ENCODE results near the gene BACH2.
"Not testable (repeated sequence)": the region's sequence is repeated elsewhere in the genome, so short reads cannot be mapped to it uniquely, and the experiment has no call there.

The BACH2 gene

DNA sequence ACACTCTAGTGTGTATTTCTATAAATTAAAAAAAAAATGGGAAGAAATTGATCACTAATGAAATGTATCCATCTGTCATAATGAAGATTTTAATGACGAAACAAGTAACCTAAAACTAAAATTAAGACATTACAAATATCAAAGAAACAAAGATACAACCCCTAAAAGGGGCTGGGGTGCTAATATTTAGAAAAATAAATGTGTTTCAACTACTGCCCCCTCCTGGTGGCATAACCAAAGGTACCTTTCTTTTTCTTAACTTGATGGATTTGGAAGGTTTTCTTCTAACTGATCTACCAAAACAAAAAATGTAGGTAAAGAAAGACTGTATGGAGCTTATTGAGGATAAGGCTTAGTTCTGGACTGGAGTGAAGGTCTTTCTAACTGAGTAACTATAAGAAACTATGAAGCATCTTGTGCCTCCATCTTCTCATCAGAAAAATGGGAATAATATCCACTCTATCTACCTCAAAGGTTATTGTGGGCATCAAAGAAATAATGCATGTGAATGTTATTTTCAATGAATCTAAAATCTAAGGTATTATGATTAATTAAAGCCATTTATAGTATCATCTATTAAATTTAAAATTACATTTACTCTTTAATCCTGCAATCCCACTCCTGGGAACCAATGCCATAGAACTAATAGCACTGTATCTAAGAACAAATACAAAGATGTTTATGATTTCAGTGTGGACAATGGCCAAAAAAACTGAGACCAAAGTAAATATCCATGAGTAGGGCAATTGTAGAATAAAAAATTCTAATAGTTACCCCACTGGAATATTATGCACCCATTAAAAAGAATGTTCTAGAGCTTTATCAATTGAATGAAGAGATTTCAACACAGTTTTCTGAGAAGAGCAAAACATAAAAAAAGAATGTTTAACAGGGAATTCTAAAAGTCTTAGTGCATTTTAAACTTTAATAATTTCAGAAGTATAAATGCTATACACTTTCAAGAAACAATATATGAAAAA, 117.2 kb downstream of the BACH2 start:
- Histone ChIP-seq H3K27me3 (ENCODE audit: control insufficient read depth, insufficient read depth, low read length) (no peaks in the 10 kb centered on the region), H3K4me1 (ENCODE audit: control insufficient read depth, insufficient read depth, low read length) (peaks cover 15% of the 10 kb centered on the region), H3K9me3 (ENCODE audit: control insufficient read depth, low read length) (no peaks in the 10 kb centered on the region)

GRCh38 chr6:90178384-90178855, 118.2 kb downstream of the BACH2 start:
- Histone ChIP-seq H3K27me3 (ENCODE audit: control insufficient read depth, insufficient read depth, low read length) (no peaks in the 10 kb centered on the region), H3K9ac (ENCODE audit: low read length) (no peak overlapping the region), H3K4me1 (ENCODE audit: control insufficient read depth, insufficient read depth, low read length) (peaks cover 13% of the 10 kb centered on the region), H3K4me3 (ENCODE audit: low read length) (no peak overlapping the region), H3K36me3 (ENCODE audit: control insufficient read depth, insufficient read depth, low read length) (no peaks in the 10 kb centered on the region), H3K9me3 (ENCODE audit: control insufficient read depth, low read length) (no peaks in the 10 kb centered on the region)

More for the DNA sequence above, 117.2 kb downstream of the BACH2 start:
- no peak overlapping the region for H3K9ac ChIP-seq (ENCODE audit: low read length)
- no peaks in the 10 kb centered on the region for H3K36me3 ChIP-seq (ENCODE audit: control insufficient read depth, insufficient read depth, low read length)
- no peak overlapping the region for H3K4me3 ChIP-seq (ENCODE audit: low read length)

- Histone ChIP-seq H3K9me3 (ENCODE audit: control insufficient read depth, low read length) (no peaks in the 10 kb centered on the region), H3K27me3 (ENCODE audit: control insufficient read depth, insufficient read depth, low read length) (no peaks in the 10 kb centered on the region), H3K9ac (ENCODE audit: low read length) (no peak overlapping the region), H3K4me3 (ENCODE audit: low read length) (no peak overlapping the region), H3K36me3 (ENCODE audit: control insufficient read depth, insufficient read depth, low read length) (no peaks in the 10 kb centered on the region), H3K4me1 (ENCODE audit: control insufficient read depth, insufficient read depth, low read length) (peaks cover 13% of the 10 kb centered on the region)
Measured at GRCh38 chr6:90177544-90178383, 118.9 kb downstream of the BACH2 start.

- no peaks in the 10 kb centered on the region for H3K9me3 ChIP-seq (ENCODE audit: control insufficient read depth, low read length)
Measured at GRCh38 chr6:90175627-90176538, 120.8 kb downstream of the BACH2 start.

GRCh38 chr6:90173262-90173925, 123.2 kb downstream of the BACH2 start:
- H3K4me1 ChIP-seq (ENCODE audit: control insufficient read depth, insufficient read depth, low read length) = peaks cover 13% of the 10 kb centered on the region
- no peak overlapping the region for H3K4me3 ChIP-seq (ENCODE audit: low read length)
- H3K9ac ChIP-seq (ENCODE audit: low read length) = no peak overlapping the region
- no peaks in the 10 kb centered on the region for H3K36me3 ChIP-seq (ENCODE audit: control insufficient read depth, insufficient read depth, low read length)
- no peaks in the 10 kb centered on the region for H3K9me3 ChIP-seq (ENCODE audit: control insufficient read depth, low read length)
- no peaks in the 10 kb centered on the region for H3K27me3 ChIP-seq (ENCODE audit: control insufficient read depth, insufficient read depth, low read length)

More at GRCh38 chr6:90175627-90176538, 120.8 kb downstream of the BACH2 start:
- H3K9ac ChIP-seq (ENCODE audit: low read length) = no peak overlapping the region
- H3K4me1 ChIP-seq (ENCODE audit: control insufficient read depth, insufficient read depth, low read length) = peaks cover 13% of the 10 kb centered on the region
- H3K4me3 ChIP-seq (ENCODE audit: low read length) = no peak overlapping the region
- no peaks in the 10 kb centered on the region for H3K27me3 ChIP-seq (ENCODE audit: control insufficient read depth, insufficient read depth, low read length)
- no peaks in the 10 kb centered on the region for H3K36me3 ChIP-seq (ENCODE audit: control insufficient read depth, insufficient read depth, low read length)

DNA sequence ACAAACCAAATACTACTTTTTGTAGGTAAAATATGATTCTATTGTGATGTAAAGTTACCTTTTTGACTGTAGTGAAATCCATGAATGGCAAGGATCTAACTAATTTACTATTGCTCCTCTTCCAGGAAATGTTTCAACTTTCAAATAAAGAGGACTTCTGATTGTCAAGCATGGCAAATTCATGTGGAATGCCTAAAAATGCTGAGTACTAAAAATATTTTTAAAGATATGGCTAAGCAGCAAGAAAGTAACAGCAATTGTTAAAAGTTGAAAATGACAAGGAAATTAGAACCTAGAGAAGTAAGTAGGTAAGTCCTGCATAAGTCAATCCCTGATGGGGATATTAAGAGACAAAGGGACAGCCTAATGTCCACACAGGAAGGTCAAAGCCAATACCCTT, 126.0 kb downstream of the BACH2 start:
- Histone ChIP-seq H3K27me3 (ENCODE audit: control insufficient read depth, insufficient read depth, low read length) (no peaks in the 10 kb centered on the region), H3K9me3 (ENCODE audit: control insufficient read depth, low read length) (no peaks in the 10 kb centered on the region)

GRCh38 chr6:90169374-90169773, 127.3 kb downstream of the BACH2 start:
- Histone ChIP-seq H3K4me1 (ENCODE audit: control insufficient read depth, insufficient read depth, low read length) (no peaks in the 10 kb centered on the region), H3K27me3 (ENCODE audit: control insufficient read depth, insufficient read depth, low read length) (no peaks in the 10 kb centered on the region), H3K36me3 (ENCODE audit: control insufficient read depth, insufficient read depth, low read length) (no peaks in the 10 kb centered on the region), H3K4me3 (ENCODE audit: low read length) (no peak overlapping the region), H3K9me3 (ENCODE audit: control insufficient read depth, low read length) (no peaks in the 10 kb centered on the region), H3K9ac (ENCODE audit: low read length) (no peak overlapping the region)

More for the DNA sequence above, 126.0 kb downstream of the BACH2 start:
- no peak overlapping the region for H3K9ac ChIP-seq (ENCODE audit: low read length)
- H3K4me3 ChIP-seq (ENCODE audit: low read length) = no peak overlapping the region
- H3K4me1 ChIP-seq (ENCODE audit: control insufficient read depth, insufficient read depth, low read length) = no peaks in the 10 kb centered on the region
- H3K36me3 ChIP-seq (ENCODE audit: control insufficient read depth, insufficient read depth, low read length) = no peaks in the 10 kb centered on the region

- Histone ChIP-seq H3K9ac (ENCODE audit: low read length) (no peak overlapping the region), H3K4me1 (ENCODE audit: control insufficient read depth, insufficient read depth, low read length) (no peaks in the 10 kb centered on the region), H3K4me3 (ENCODE audit: low read length) (no peak overlapping the region), H3K9me3 (ENCODE audit: control insufficient read depth, low read length) (no peaks in the 10 kb centered on the region), H3K36me3 (ENCODE audit: control insufficient read depth, insufficient read depth, low read length) (no peaks in the 10 kb centered on the region), H3K27me3 (ENCODE audit: control insufficient read depth, insufficient read depth, low read length) (no peaks in the 10 kb centered on the region)
Measured at GRCh38 chr6:90168693-90169131, 127.9 kb downstream of the BACH2 start.

- H3K9ac ChIP-seq (ENCODE audit: low read length) = no peak overlapping the region
- no peaks in the 10 kb centered on the region for H3K27me3 ChIP-seq (ENCODE audit: control insufficient read depth, insufficient read depth, low read length)
- no peak overlapping the region for H3K4me3 ChIP-seq (ENCODE audit: low read length)
- no peaks in the 10 kb centered on the region for H3K9me3 ChIP-seq (ENCODE audit: control insufficient read depth, low read length)
- H3K36me3 ChIP-seq (ENCODE audit: control insufficient read depth, insufficient read depth, low read length) = no peaks in the 10 kb centered on the region
- H3K4me1 ChIP-seq (ENCODE audit: control insufficient read depth, insufficient read depth, low read length) = no peaks in the 10 kb centered on the region
Measured at GRCh38 chr6:90167514-90168379, 128.9 kb downstream of the BACH2 start.

- H3K36me3 ChIP-seq (ENCODE audit: control insufficient read depth, insufficient read depth, low read length); H3K9ac ChIP-seq (ENCODE audit: low read length); H3K4me1 ChIP-seq (ENCODE audit: control insufficient read depth, insufficient read depth, low read length); H3K4me3 ChIP-seq (ENCODE audit: low read length); H3K27me3 ChIP-seq (ENCODE audit: control insufficient read depth, insufficient read depth, low read length); H3K9me3 ChIP-seq (ENCODE audit: control insufficient read depth, low read length): not testable (repeated sequence)
Measured at GRCh38 chr6:90166155-90166924, 130.3 kb downstream of the BACH2 start.
